D721Med (cell line): ENCODE data around the gene IMMP2L.
"Not testable (repeated sequence)": the region's sequence is repeated elsewhere in the genome, so short reads cannot be mapped to it uniquely, and the experiment has no call there.

Source experiments
- DNase-seq: peaks from one replicate; pipeline ENCODE4 v3.0.0; 2011; ENCODE audit warnings: low spot score; ENCODE audit not compliant: insufficient read length
- FAIRE-seq: peaks from 2 replicates; lab custom pipeline; 2011; peaks lifted over from hg19 to GRCh38; lab: Jason Lieb, UNC
- CTCF ChIP-seq: IDR thresholded peaks from 2 replicates; pipeline ENCODE4 v1.5.1; 2012; ENCODE audit warnings: mild to moderate bottlenecking, control low read depth; ENCODE audit not compliant: insufficient read depth; ENCODE audit errors: missing control alignments

The IMMP2L gene

DNA sequence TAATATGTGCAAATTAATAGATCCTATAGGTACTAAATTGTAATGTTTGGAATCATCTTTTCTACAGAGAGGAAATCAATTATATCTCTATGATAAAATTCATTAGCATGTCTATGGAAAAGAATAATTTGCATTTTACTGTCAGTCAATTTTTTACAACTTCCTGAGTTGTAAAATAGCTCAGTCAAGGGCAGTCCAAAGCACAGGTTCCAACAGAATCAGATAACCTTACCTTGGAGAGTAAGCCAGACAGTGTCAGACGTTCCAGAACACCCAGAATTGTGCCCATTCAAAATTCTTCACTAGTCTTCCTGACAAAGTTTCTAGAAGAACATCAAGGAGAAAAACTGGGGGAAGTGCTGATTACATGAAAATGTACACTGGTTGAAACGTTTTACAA lies 31.1 kb upstream of the IMMP2L start:
- no peak for FAIRE-seq
- no peak for DNase-seq
- no peak for TF ChIP-seq CTCF

DNA sequence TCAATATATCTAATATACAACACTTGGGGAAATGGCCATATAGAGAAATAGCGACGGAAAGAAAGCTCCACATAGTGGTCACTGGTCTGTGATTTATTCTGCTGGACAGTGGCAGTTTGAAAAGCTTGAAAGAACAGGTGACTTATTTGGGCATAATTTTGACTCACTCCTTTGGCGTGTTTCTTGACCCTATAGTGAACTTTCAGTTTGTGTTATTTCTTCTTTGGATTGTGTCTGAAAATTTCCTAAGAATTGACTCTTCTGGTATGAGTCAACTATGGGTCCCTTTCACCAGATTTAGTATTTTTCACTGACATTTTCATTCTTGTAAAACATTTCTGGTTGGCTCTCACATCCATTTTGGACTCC lies 25.8 kb upstream of the IMMP2L start:
- FAIRE-seq (no peak), DNase-seq (no peak)
- no peak for TF ChIP-seq CTCF

DNA sequence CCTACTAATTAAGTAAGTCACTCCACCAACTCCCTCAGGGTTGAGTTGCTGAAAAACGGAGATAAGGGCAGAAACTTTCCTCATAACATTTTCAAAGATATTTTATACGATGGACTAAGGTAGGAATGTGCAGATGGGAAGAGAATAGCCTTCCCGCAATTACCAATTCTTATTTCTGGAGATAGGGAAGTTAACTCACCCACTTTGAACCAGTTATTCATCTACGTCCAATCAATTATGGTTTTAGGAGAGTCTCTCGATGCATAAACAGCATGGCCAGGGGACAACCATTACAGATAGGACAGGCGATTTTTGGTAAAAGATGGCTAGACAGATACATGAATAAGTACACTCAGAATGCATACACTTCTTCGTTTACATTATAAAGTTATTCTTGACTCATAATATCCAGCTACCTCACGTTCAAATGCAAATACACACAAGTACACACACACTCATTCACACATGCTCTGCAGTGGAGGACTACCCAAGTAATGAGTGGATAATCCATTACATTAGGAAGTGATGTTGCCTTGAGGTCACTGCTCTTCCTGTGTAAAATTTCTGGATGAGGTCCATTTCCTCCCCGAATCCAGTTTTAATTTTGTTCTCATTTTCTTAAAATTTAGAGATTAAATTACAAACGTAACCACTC lies 25.2 kb upstream of the IMMP2L start:
- DNase-seq (no peak), FAIRE-seq (no peak)
- no peak for TF ChIP-seq CTCF

GRCh38 chr7:111586711-111587409 lies 24.6 kb upstream of the IMMP2L start:
- DNase-seq = no peak
- FAIRE-seq = no peak
- TF ChIP-seq CTCF = no peak

GRCh38 chr7:111581784-111582488 lies 19.6 kb upstream of the IMMP2L start:
- DNase-seq, FAIRE-seq: not testable (repeated sequence)

- not testable (repeated sequence) for FAIRE-seq, DNase-seq
Measured at GRCh38 chr7:111581207-111581606, 18.9 kb upstream of the IMMP2L start.

DNA sequence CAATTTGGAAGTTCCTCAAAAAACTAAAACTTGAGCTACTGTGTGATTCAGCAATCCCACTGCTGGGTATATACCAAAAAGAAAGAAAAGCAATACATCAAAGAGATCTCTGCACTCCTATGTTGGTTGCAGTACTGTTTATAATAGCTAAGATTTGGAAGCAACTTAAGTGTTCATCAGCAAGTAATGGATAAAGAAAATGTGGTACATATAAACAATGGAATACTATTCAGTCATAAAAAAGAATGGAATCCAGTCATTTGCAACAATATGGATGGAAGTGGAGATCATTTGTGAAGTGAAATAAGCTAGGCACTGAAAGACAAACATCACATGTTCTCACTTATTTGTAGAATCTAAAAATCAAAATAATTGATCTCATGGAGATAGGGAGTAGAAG lies 16.5 kb upstream of the IMMP2L start:
- FAIRE-seq (no peak), DNase-seq (no peak)
- no peak for TF ChIP-seq CTCF

GRCh38 chr7:111571720-111572119 lies 9.4 kb upstream of the IMMP2L start:
- FAIRE-seq (no peak), DNase-seq (no peak)
- no peak for TF ChIP-seq CTCF
